Fibroblast of lung (primary cell): ENCODE data around the gene OR9A2. TPM values are rescaled to one million over a fixed set of nuclear protein-coding genes. Genes with fewer than 3 reads are reported as not detected.

Source experiments
- DNase-seq, 2 donors: peaks; one replicate each; pipeline versions ENCODE4 v3.0.0 to v3.0.0-alpha.2; 2010; ENCODE audit warnings: low read depth in 2 of 2
- H2AFZ ChIP-seq: 2 replicates; pipeline ENCODE4 v1.5.1; 2012; ENCODE audit warnings: low read length, control low read depth, inconsistent platforms
- H3K27ac ChIP-seq: 2 replicates; pipeline ENCODE4 v1.5.1; 2011; ENCODE audit warnings: low read length, control low read depth; ENCODE audit not compliant: insufficient read depth
- H3K27me3 ChIP-seq: 2 replicates; pipeline ENCODE4 v1.5.1; 2011; ENCODE audit warnings: mild to moderate bottlenecking, low read length; ENCODE audit not compliant: control insufficient read depth, insufficient read depth
- H3K36me3 ChIP-seq: 2 replicates; pipeline ENCODE4 v1.5.1; 2011; ENCODE audit warnings: low read length; ENCODE audit not compliant: control insufficient read depth, insufficient read depth
- H3K4me1 ChIP-seq: 2 replicates; pipeline ENCODE4 v1.5.1; 2011; ENCODE audit warnings: low read length; ENCODE audit not compliant: control insufficient read depth, insufficient read depth; ENCODE audit errors: extremely low read depth
- H3K4me2 ChIP-seq: 2 replicates; pipeline ENCODE4 v1.5.1; 2011; ENCODE audit warnings: low read length, control low read depth; ENCODE audit not compliant: insufficient read depth; ENCODE audit errors: extremely low read depth
- H3K4me3 ChIP-seq, 4 experiments: fragments of 200-600 bp in 1 of 4; sonication (generic) in 1 of 4; replicated peaks in 1 of 4; 2 replicates each; pipeline ENCODE4 v1.5.1; 2011 to 2016; ENCODE audit warnings: low read length in 4 of 4, low read depth in 3 of 4, mild to moderate bottlenecking in 3 of 4, control low read depth in 2 of 4, inconsistent platforms in 1 of 4, mixed read lengths in 1 of 4; ENCODE audit not compliant: insufficient read depth in 1 of 4; ENCODE audit errors: control extremely low read depth in 1 of 4
- H3K79me2 ChIP-seq: 2 replicates; pipeline ENCODE4 v1.5.1; 2012; ENCODE audit warnings: mild to moderate bottlenecking, low read length, inconsistent platforms; ENCODE audit not compliant: control insufficient read depth, insufficient read depth
- H3K9ac ChIP-seq: 2 replicates; pipeline ENCODE4 v1.5.1; 2011; ENCODE audit warnings: mild to moderate bottlenecking, low read length, control low read depth; ENCODE audit not compliant: insufficient read depth
- H3K9me3 ChIP-seq: 2 replicates; pipeline ENCODE4 v1.5.1; 2012; ENCODE audit warnings: low read depth, low read length; ENCODE audit not compliant: control insufficient read depth, insufficient read depth
- H4K20me1 ChIP-seq: 2 replicates; pipeline ENCODE4 v1.5.1; 2011; ENCODE audit warnings: low read length; ENCODE audit not compliant: control insufficient read depth, insufficient read depth; ENCODE audit errors: extremely low read depth
- EZH2 ChIP-seq: IDR thresholded peaks from 2 replicates; pipeline ENCODE4 v1.5.1; 2012; ENCODE audit warnings: low read length, control low read depth, mild to moderate bottlenecking; ENCODE audit errors: missing control alignments
- polyA plus RNA-seq, 2 donors: library from polyadenylated mRNA; depleted of rRNA in 1 of 2; stranded (reverse) in 1 of 2; unstranded in 1 of 2; fragments of >200 nt; gene quantifications; 2 replicates each; pipeline ENCODE4 v1.2.1, GENCODE V29; 2011 to 2012; ENCODE audit warnings: missing spikeins in 1 of 2
- total RNA-seq: library from RNA; depleted of rRNA; stranded (reverse); fragments of >200 nt; gene quantifications from 2 replicates; pipeline ENCODE4 v1.2.1, GENCODE V29; 2014
- TF ChIP-seq, protein P1 (sequence below), 2 donors: IDR thresholded peaks in 1 of 2; conservative IDR thresholded peaks in 1 of 2; 1 replicate in 1 of 2; 2 replicates in 1 of 2; pipeline ENCODE4 v1.5.1; 2011 to 2012; ENCODE audit warnings: low read length in 2 of 2, control low read depth in 1 of 2, inconsistent platforms in 1 of 2, low read depth in 1 of 2, mild to moderate bottlenecking in 1 of 2

The OR9A2 gene
- total and polyA plus RNA-seq, 2 donors (not counting 1 experiment from before 2014, with no cell fraction given), result not detected

DNA sequence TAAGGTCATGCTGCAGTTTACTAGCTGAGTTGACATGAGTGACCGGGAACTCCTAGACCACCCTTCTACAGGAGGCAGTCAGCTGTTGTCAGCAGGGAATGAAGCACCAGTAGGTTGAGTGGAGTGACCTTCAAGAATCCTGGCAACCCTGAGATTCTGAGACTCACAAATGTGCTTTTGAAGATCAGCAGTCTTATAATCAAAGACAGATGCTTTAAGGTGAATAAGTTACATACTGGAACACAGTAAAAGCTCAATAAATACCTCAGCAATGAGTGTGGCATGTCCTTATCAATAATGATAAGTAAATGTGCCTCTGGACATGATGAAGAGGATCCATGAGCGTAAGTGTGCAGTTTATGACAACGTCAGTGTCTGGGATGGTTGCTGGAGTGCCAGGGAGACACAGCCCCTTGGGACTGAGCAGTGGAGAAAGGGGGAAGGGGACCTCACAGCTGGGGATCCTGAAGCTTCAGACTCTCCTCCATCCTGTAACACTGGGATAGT, 13.3 kb upstream of the OR9A2 start:
- no peaks in the 10 kb centered on the region for H4K20me1 ChIP-seq
- H3K9me3 ChIP-seq, result no peaks in the 10 kb centered on the region
- no peaks in the 10 kb centered on the region for H3K4me1 ChIP-seq
- no peak overlapping the region for H3K4me3 ChIP-seq
- no peaks in the 10 kb centered on the region for H3K27me3 ChIP-seq
- H3K36me3 ChIP-seq, result no peaks in the 10 kb centered on the region
- no peaks in the 10 kb centered on the region for H3K79me2 ChIP-seq
- TF ChIP-seq EZH2, result no peak
- TF ChIP-seq, protein P1, sequence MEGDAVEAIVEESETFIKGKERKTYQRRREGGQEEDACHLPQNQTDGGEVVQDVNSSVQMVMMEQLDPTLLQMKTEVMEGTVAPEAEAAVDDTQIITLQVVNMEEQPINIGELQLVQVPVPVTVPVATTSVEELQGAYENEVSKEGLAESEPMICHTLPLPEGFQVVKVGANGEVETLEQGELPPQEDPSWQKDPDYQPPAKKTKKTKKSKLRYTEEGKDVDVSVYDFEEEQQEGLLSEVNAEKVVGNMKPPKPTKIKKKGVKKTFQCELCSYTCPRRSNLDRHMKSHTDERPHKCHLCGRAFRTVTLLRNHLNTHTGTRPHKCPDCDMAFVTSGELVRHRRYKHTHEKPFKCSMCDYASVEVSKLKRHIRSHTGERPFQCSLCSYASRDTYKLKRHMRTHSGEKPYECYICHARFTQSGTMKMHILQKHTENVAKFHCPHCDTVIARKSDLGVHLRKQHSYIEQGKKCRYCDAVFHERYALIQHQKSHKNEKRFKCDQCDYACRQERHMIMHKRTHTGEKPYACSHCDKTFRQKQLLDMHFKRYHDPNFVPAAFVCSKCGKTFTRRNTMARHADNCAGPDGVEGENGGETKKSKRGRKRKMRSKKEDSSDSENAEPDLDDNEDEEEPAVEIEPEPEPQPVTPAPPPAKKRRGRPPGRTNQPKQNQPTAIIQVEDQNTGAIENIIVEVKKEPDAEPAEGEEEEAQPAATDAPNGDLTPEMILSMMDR (conservative IDR thresholded peaks at IDR 0.05 in 1 of 2, IDR thresholded peaks at IDR 0.05 in 1 of 2; ENCODE audit: low read depth in 1 of 2, low read length in 2 of 2), result no peak
- no peak for DNase-seq
- no peak overlapping the region for H2AFZ ChIP-seq
- H3K27ac ChIP-seq, result no peak overlapping the region
- H3K9ac ChIP-seq, result no peak overlapping the region
- H3K4me2 ChIP-seq, result no peak overlapping the region

DNA sequence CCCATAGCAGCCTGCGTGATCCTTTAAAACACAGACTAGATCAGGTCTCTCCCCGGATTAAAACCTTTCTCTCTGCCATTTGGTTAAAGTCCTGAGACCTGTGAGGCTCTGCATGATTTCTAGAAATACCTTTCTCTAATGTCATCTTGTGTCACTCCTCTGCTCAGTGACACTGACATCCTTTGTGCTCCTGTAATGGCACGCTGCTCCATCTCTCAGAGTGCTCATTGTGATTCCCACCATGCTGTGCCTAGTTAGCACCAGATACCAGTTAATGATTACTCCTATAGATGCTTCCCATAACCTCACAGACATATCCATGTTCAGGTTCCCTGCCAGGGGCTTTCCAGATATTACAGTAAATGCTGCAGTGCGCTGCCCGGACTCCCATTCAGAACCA, 11.7 kb upstream of the OR9A2 start:
- H3K4me2 ChIP-seq, result no peak overlapping the region
- no peaks in the 10 kb centered on the region for H3K79me2 ChIP-seq
- H3K9me3 ChIP-seq, result no peaks in the 10 kb centered on the region
- TF ChIP-seq, protein P1 (conservative IDR thresholded peaks at IDR 0.05 in 1 of 2, IDR thresholded peaks at IDR 0.05 in 1 of 2; ENCODE audit: low read depth in 1 of 2, low read length in 2 of 2), result no peak
- TF ChIP-seq EZH2, result no peak
- no peak overlapping the region for H3K9ac ChIP-seq
- H3K27ac ChIP-seq, result no peak overlapping the region
- no peak overlapping the region for H3K4me3 ChIP-seq
- no peaks in the 10 kb centered on the region for H3K27me3 ChIP-seq
- no peaks in the 10 kb centered on the region for H3K4me1 ChIP-seq
- no peak for DNase-seq
- no peak overlapping the region for H2AFZ ChIP-seq
- no peaks in the 10 kb centered on the region for H3K36me3 ChIP-seq
- no peaks in the 10 kb centered on the region for H4K20me1 ChIP-seq

DNA sequence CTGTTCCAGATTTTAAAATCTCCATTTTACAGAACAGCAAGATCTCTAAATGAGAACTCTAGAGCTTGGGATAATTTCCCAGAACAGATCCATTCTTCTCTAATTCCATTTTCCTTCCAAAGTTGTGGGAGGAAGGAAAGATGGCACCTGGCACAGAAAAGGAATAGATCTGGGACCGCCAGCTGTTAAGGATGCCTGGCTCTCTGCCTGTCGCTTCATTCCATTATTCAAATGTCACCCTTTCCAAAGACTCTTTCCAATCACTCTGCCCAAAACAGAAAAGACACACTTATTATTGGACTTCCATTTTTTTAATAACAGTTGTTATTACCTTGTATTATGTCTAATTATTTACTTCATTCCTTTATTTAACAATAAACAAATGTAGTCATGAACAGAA, 751 bp upstream of the OR9A2 start:
- Histone ChIP-seq H4K20me1 (no peaks in the 10 kb centered on the region), H3K79me2 (no peaks in the 10 kb centered on the region), H3K4me1 (no peaks in the 10 kb centered on the region), H3K27me3 (no peaks in the 10 kb centered on the region), H3K4me3 (no peak overlapping the region), H3K27ac (no peak overlapping the region), H3K9ac (no peak overlapping the region), H3K9me3 (no peaks in the 10 kb centered on the region), H3K36me3 (no peaks in the 10 kb centered on the region), H2AFZ (no peak overlapping the region), H3K4me2 (no peak overlapping the region)
- TF ChIP-seq, protein P1 (conservative IDR thresholded peaks at IDR 0.05 in 1 of 2, IDR thresholded peaks at IDR 0.05 in 1 of 2; ENCODE audit: low read depth in 1 of 2, low read length in 2 of 2), result no peak
- TF ChIP-seq EZH2, result no peak
- no peak for DNase-seq
